HUDEP-2 (cell line): ENCODE data around the gene GALNTL6.
"Not testable (repeated sequence)": the region's sequence is repeated elsewhere in the genome, so short reads cannot be mapped to it uniquely, and the experiment has no call there.

Source experiments
- DNase-seq, 76 experiments: peaks; one replicate each; lab custom pipeline; 2025; ENCODE audit not compliant: unreplicated experiment in 76 of 76; lab: John Stamatoyannopoulos, UW

Gene GALNTL6

GRCh38 chr4:172706000-172706399 is 892.8 kb downstream of the GALNTL6 start:
- DNase-seq: no peak

GRCh38 chr4:172707622-172708021 is 894.4 kb downstream of the GALNTL6 start:
- no peak for DNase-seq

DNA sequence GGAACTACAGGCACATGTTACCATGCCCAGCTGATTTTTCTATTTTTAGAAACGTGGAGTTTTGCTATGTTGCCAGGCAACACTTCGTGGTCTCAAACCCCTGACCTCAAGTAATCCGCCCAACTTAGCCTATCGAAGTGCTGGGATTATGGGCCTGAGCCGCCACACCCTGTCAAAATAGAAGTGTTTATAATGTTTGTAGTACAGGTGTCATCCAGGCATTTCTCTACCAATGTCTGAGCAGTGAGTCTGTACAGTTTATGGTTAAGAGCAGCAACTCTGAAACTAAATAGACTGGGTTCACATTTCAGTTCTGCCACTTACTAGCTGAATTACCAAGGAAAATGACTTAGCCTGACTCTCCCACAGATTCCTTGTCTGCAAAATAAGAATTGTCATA is 895.0 kb downstream of the GALNTL6 start:
- no peak for DNase-seq

DNA sequence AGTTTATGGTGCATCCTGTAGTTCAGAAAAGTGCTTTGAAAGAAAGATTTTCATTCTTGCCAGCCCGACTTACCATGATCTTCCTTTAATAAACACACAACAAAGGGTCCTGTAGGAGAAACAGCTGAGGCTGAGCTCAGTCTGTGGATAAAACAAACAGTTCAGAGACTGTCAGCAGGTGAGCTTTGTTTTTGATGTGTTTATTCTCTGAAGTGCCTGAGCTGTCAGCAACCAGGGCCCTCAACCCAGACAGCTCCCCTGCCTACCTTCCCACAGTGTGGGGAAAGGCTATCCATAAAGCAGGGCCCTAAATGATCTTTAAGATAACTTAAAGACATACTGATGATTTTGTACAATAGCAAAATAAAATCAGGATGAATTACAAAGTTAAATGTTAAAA is 896.2 kb downstream of the GALNTL6 start:
- no peak for DNase-seq

DNA sequence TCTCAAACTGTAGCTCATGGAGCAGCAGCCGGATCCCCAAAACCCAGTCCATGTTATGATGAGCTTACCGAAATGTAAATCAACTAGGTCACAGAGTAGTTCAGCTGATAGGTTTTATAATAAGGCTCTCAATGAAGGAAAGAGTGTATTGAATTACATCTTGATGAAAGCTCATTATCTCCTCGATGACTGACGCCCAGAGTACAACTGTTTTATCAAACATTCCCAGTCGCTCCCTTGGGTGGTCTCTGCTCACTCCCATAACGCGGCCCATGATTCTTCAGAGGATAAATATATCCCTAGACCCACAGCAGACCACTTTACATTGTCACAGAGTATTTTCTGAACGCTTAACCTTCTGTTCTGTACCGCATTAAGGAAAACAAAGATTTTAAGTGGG is 903.1 kb downstream of the GALNTL6 start:
- no peak for DNase-seq

DNA sequence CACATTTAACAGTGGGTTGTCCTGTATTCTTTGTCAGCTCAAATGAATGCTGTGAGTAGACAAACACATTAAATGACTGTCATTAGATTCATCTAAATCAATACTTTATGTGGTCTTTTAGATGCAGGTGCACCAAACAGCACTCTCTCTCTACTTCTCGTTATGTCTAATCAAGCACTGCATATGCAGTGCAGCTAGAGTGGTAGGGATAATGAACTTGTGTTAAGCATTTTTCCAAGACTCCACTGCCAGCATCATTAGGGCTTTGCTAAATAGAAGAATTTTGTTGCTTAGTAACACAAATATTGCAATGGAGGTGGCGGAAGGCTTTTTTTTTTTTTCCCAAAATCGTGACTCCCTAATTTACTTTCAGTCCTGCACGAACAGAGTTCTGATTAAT is 908.5 kb downstream of the GALNTL6 start:
- DNase-seq: no peak

- no peak for DNase-seq
These were observed 912.4 kb downstream of the GALNTL6 start for GRCh38 chr4:172725581-172725980.

DNA sequence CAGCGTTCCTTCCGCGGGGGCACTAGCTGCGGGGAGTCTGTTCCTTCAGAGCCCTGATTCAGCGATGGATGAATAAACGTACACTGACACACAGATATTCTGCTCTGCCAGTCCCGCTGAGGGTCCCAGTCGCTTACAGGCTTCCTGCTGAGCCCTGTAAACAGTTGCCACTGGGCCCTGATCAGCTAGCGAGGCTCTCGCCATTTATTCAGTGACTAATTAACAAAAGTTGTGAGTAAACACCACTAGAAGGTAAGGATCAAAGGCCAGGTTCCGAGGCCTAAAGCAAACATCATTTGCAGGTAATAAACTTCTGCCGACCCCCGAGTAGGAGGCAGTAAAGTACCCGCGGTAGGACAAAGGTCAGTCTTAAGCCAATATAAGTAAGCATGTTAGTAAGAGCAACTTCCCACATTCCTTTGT is 912.8 kb downstream of the GALNTL6 start:
- DNase-seq: no peak

DNA sequence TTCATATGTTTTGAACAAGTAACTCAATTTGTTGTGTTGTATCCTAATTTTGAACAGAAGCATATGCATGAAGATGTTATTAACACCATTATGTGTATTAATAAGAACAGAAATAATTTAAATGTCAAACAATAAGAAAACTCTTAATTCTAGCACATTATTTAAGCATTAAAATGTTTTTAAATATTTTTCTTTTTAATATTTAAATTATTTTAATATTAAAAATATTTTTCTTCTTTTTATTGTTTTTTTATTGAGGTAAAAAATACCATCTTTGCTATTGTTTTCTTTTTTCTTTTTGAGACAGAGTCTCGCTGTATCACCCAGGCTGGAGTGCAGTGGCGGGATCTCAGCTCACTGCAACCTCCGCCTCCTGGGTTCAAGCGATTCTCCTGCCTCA is 914.4 kb downstream of the GALNTL6 start:
- DNase-seq: no peak

DNA sequence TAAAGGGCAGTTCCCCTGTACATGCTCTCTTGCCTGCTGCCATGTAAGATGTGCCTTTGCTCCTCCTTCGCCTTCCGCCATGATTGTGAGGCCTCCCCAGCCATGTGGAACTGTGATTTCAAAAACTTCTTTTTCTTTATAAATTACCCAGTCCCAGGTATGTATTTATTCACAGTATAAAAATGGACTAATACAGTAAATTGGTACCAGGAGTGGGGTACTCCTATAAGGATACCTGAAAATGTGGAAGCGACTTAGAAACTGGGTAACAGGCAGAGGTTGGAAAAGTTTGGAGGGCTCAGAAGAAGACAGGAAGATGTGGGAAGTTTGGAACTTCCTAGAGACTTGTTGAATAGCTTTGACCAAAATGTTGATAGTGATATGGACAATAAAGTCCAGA is 920.4 kb downstream of the GALNTL6 start:
- not testable (repeated sequence) for DNase-seq

GRCh38 chr4:172734555-172734954 is 921.4 kb downstream of the GALNTL6 start:
- no peak for DNase-seq

DNA sequence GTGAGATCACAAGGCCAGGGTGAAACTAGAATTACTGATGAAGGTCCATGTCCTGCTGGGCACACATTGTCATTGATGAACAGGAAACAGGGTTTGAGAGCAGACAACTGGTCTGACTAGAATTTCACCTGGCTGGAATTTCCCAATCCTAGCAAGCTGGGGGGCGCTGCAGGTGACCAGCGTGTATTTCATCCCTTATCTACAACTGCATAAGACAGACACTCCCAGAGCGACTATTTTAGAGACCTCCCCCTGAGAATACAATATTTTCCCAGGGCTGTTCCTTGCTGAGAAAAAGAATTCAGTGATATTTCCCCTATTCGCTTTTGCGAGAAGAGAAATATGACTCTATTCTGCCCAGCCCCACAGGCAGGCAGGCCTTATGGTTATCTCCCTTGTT is 922.8 kb downstream of the GALNTL6 start:
- no peak for DNase-seq

GRCh38 chr4:172740434-172740833 is 927.2 kb downstream of the GALNTL6 start:
- no peak for DNase-seq

DNA sequence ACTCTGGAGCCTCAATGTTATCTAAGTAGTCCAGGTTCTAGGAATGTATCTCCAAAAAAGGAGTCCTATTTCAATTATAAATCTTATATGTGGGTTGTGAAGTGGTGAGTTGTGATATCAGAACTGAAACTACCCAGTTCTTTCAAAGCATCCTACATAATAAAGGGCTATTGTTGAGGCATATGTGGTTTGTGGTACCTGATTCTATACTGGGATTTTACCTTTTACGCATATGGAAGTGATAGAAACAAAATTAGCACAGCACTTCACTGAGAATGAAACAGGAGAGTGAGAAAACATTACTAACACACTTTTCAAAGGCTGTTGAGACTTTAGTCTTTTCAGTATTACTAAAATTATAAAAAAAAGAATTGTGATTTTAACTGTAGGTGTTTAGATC is 937.7 kb downstream of the GALNTL6 start:
- DNase-seq: no peak

- DNase-seq: no peak
These were observed 938.3 kb downstream of the GALNTL6 start for GRCh38 chr4:172751550-172751949.

DNA sequence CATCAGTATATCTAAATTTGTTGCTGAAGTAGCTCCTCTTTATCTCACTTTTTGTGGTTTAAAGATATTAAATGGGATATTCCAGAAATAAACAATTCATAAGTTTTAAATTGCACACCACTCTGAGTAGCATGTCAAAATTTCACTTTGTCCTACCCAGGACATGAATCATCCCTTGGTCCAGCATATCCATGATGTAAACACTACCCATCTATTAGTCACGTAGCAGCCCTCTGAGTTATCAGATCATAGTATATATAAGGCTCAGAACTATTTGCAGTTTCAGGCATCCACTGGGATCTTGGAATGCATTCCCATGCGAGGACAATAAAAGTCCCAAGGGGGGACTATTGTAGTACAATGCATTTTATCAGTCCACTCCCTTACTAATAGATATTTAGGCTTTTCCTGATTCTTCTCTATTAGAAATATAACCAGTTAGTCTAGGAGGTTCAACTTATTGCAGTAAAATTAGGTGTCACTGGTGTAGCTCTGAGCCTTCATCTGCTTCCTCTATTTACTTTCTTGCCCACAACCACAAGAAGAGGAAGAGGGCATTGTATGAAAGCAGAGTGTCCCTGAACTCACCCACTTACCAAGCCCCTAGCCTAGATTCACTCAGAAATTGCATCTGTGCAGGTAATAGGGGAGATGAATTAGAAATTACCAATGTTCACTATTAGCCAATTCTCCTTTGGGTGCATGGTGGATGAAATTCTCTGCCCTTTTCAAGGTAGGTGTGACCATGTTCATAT is 945.6 kb downstream of the GALNTL6 start:
- no peak for DNase-seq

DNA sequence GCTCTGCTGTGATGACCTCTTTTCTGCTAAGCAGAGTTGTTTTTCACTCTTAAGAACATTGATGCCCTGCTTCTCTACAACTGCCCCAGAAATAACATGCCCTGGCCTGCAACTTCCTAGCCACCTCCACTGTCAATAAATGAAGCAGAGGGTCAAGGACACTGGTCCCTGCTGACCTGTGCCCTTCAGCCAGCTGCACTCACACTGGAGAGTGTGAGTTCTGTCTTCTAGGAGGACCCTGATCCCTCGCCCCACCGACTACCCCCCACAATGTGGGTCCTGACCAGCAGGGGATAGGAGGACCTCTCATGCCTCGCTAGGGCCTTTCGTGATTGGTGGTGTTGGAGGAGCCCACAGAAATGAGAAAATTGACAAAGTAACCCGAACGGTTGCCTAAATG is 947.3 kb downstream of the GALNTL6 start:
- no peak for DNase-seq

GRCh38 chr4:172762895-172763294 is 949.7 kb downstream of the GALNTL6 start:
- no peak for DNase-seq

GRCh38 chr4:172770787-172771186 is 957.6 kb downstream of the GALNTL6 start:
- no peak for DNase-seq

DNA sequence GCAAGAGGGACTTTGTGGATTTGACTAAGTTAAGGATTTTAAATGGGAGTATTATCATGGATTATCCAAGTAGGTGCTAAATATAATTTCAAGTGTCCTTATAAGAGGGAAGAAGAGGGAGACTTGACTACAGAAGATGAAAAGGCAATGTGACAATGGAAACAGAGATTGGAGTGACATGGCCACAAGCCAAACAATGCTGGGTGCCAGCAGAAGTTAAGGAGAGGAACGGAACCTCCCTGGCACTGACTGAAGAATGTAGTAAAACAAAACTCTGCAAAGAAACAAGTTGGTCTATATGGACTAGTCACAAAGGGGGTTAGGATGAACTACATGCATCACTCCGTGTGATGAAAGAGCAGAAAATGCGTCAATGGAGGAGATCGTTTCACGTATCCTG is 959.6 kb downstream of the GALNTL6 start:
- DNase-seq: no peak

DNA sequence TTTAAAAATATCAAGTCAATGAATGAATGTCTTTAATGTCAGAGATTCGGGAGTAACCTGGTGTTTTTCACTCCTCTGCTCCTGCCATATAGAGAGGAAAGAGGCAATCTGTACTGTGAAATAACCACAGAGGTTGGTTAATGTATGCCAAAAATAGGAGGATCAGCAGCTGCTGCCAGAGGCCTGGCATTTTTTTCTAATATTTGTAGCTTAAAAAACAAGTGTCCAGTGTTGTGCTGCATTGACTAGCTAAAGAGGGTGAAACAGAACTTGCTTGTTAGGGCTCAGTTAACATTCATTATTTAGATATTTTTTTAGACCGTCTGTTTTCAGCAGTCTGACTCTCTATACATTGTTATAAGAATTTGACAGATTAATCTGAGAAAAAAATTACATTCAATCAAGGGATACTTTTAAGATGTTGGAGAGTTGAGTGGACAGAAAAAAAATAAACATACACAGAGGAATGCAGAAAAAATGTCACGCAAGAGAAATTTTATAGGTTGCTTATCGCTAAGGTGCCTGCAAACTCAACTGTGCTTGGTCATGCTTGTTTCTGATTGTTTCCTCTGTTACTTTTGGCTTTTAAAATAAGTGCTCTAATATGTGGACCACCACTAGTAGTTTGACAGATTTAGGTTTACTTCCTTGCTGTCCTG is 963.1 kb downstream of the GALNTL6 start:
- no peak for DNase-seq

GRCh38 chr4:172777729-172778431 is 964.7 kb downstream of the GALNTL6 start:
- DNase-seq: no peak
